ENCODE results near the gene DDIAS. TPM values are rescaled to one million over a fixed set of nuclear protein-coding genes. Genes with fewer than 3 reads are reported as not detected.
"Not testable (repeated sequence)": the region's sequence is repeated elsewhere in the genome, so short reads cannot be mapped to it uniquely, and the experiment has no call there.

The DDIAS gene
- total RNA-seq, result 3.8 TPM
- long read RNA-seq, partial matches to known transcripts, result 0 of 6 reads
- long read RNA-seq, other reads (novel, unspliced or antisense), result 6 of 6 reads

DNA sequence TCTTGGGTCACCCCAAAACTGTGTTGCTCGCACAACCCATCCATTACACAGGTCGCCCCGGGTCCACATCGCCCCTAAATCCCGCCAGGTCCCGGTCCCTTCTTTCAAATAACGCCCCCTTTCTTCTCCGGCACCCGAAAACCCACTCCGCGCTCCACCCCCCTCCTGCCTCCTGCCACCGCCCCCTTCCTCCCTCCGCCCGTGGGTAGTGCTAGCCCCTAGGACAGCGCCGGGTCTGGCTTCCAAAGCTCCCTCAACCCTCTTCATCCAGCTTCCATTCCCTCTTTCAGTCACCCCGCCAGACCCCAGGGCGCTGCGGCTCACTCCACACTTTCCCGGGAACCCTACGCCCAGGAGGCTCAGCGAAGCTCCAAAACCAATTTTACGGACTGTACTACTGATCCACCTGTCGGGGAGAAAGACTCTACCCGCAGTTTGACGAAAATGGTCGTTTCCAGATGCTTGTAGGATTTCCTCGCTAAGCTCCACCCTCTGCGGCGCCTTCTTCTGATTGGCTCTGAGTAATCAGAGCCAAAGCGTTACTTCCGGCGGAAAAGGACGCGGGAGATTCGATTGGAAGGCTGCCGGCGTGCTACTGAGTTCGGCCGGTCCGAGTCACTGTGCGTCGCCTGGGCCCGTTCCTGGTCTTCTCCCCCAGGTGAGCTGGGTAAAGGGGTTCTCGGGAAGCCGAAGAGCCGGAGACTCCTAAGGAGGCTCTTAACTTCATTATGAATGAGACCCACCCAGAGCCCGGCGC is at the start of gene DDIAS:
TSS of gene DDIAS (plus strand) at position 572 of the 757 bp plus-strand sequence. CDS start 13,003 bp downstream, outside the sequence.
- peak within 1 kb of the TSS; percentile 84 for H3K27ac ChIP-seq
- H3K36me3 ChIP-seq, result no peaks in the 10 kb centered on the region
- no peaks in the 10 kb centered on the region for H3K9me3 ChIP-seq
- peak within 1 kb of the TSS; percentile 68 for H3K4me3 ChIP-seq
- DNase-seq, result peak; percentile 95
- TF ChIP-seq, protein P1, sequence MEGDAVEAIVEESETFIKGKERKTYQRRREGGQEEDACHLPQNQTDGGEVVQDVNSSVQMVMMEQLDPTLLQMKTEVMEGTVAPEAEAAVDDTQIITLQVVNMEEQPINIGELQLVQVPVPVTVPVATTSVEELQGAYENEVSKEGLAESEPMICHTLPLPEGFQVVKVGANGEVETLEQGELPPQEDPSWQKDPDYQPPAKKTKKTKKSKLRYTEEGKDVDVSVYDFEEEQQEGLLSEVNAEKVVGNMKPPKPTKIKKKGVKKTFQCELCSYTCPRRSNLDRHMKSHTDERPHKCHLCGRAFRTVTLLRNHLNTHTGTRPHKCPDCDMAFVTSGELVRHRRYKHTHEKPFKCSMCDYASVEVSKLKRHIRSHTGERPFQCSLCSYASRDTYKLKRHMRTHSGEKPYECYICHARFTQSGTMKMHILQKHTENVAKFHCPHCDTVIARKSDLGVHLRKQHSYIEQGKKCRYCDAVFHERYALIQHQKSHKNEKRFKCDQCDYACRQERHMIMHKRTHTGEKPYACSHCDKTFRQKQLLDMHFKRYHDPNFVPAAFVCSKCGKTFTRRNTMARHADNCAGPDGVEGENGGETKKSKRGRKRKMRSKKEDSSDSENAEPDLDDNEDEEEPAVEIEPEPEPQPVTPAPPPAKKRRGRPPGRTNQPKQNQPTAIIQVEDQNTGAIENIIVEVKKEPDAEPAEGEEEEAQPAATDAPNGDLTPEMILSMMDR (IDR thresholded peaks at IDR 0.05), result no peak
- intact Hi-C loops (cut with DNase I), result loop anchor here (10.0 kb wide), 1 partner anchor 343 kb away; no protein-coding TSS in a partner anchor
- peak; percentile 91 for ATAC-seq
- H3K27me3 ChIP-seq, result no peaks in the 10 kb centered on the region
- H3K4me1 ChIP-seq, result peaks cover 21% of the 10 kb centered on the region

DNA sequence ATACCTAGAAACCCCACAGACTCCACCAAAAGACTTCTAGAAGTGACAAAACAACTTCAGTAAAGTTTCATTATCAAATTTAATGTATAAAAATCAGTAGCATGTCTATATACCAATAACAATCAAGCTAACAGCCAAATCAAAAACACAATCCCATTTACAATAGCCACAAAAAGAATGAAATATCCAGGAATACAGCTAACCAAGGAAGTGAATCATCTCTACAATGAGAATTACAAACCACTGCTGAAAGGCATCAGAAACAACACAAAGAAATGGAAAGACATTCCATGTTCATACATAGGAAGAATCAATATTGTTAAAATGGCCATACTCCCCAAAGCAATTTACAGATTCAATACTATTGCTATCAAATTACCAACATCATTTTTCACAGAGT is 47.3 kb upstream of the DDIAS start:
- ATAC-seq (no peak), DNase-seq (no peak)
- no peaks in the 10 kb centered on the region for H3K27me3 ChIP-seq
- no peak overlapping the region for H3K4me3 ChIP-seq
- intact Hi-C loops (cut with DNase I), result no loop called here
- H3K4me1 ChIP-seq, result no peaks in the 10 kb centered on the region
- no peak overlapping the region for H3K27ac ChIP-seq
- H3K9me3 ChIP-seq, result no peaks in the 10 kb centered on the region
- TF ChIP-seq, protein P1 (IDR thresholded peaks at IDR 0.05), result no peak
- H3K36me3 ChIP-seq, result peaks cover 6% of the 10 kb centered on the region

- H3K27ac ChIP-seq; ATAC-seq; H3K36me3 ChIP-seq; intact Hi-C loops (cut with DNase I); H3K4me1 ChIP-seq; H3K4me3 ChIP-seq; H3K9me3 ChIP-seq; H3K27me3 ChIP-seq; DNase-seq: not testable (repeated sequence)
Measured at GRCh38 chr11:82854916-82855315, 46.6 kb upstream of the DDIAS start.

DNA sequence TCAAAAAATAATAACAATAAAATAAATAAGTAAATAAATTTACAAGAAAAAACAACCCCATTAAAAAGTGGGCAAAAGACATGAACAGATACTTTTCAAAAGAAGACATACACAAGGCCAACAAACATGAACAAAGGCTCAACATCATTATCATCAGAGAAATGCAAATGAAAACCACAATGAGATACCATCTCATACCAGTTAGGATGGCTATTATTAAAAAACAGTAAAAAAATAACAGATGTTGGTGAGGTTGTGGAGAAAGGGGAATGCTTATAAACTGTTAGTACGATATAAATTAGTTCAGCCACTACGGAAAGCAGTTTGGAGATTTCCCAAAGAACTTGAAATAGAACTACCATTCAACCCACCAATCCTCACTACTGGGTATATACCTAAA is 45.9 kb upstream of the DDIAS start:
- ATAC-seq, result no peak
- no peaks in the 10 kb centered on the region for H3K9me3 ChIP-seq
- no peak for DNase-seq
- H3K27me3 ChIP-seq, result no peaks in the 10 kb centered on the region
- H3K27ac ChIP-seq, result no peak overlapping the region
- intact Hi-C loops (cut with DNase I), result no loop called here
- TF ChIP-seq, protein P1 (IDR thresholded peaks at IDR 0.05), result no peak
- no peaks in the 10 kb centered on the region for H3K36me3 ChIP-seq
- H3K4me1 ChIP-seq, result no peaks in the 10 kb centered on the region
- no peak overlapping the region for H3K4me3 ChIP-seq

- intact Hi-C loops (cut with DNase I), result no loop called here
- Histone ChIP-seq H3K4me3 (no peak overlapping the region), H3K27ac (no peak overlapping the region), H3K27me3 (no peaks in the 10 kb centered on the region), H3K9me3 (no peaks in the 10 kb centered on the region), H3K36me3 (no peaks in the 10 kb centered on the region), H3K4me1 (no peaks in the 10 kb centered on the region)
- DNase-seq (no peak), ATAC-seq (no peak)
- TF ChIP-seq, protein P1 (IDR thresholded peaks at IDR 0.05), result no peak
Measured at GRCh38 chr11:82857145-82857544, 44.4 kb upstream of the DDIAS start.

DNA sequence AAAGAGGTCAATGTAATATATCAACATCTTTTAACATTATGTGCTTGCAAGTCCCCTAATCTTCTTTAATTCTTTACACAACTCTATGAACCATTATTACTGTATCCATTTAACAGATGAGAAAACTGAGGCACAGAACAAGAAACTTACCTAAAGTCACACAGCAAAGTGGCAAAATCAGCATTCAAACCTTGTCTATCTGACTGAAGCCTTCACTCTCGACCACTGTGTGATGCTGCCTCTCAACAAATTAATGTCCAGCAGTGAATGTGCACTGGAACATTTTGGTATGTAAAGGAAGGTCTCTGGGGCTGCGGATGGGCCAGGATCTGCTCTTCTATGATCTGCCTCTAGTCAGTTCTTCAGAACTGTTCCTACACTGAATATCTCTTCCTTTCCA is 43.4 kb upstream of the DDIAS start:
- intact Hi-C loops (cut with DNase I), result no loop called here
- Histone ChIP-seq H3K4me1 (no peaks in the 10 kb centered on the region), H3K36me3 (no peaks in the 10 kb centered on the region), H3K9me3 (no peaks in the 10 kb centered on the region), H3K4me3 (no peak overlapping the region), H3K27me3 (no peaks in the 10 kb centered on the region), H3K27ac (no peak overlapping the region)
- ATAC-seq (no peak), DNase-seq (no peak)
- TF ChIP-seq, protein P1 (IDR thresholded peaks at IDR 0.05), result no peak
